Nephron progenitor cell (in vitro differentiated cells): ENCODE results near the gene RIOK3.

Source experiments
- DNase-seq: peaks from one replicate; pipeline ENCODE4 v3.0.0; 2021
- H3K27ac Mint-ChIP-seq: 2 replicates; pipeline ENCODE4 v1.8.0; 2021; ENCODE audit warnings: mild to moderate bottlenecking, moderate library complexity, mixed read lengths
- H3K27me3 Mint-ChIP-seq: 2 replicates; pipeline ENCODE4 v1.8.0; 2021; ENCODE audit warnings: mild to moderate bottlenecking, low read depth, mixed read lengths; ENCODE audit not compliant: poor library complexity
- H3K36me3 Mint-ChIP-seq: 2 replicates; pipeline ENCODE4 v1.8.0; 2021; ENCODE audit warnings: low read depth, mixed read lengths
- H3K4me1 Mint-ChIP-seq: 2 replicates; pipeline ENCODE4 v1.8.0; 2021; ENCODE audit warnings: mixed read lengths
- H3K4me3 Mint-ChIP-seq: 2 replicates; pipeline ENCODE4 v1.8.0; 2021; ENCODE audit warnings: mild to moderate bottlenecking, moderate library complexity, mixed read lengths
- H3K9me3 Mint-ChIP-seq: 2 replicates; pipeline ENCODE4 v1.8.0; 2021; ENCODE audit warnings: mild to moderate bottlenecking, moderate library complexity, mixed read lengths
- CTCF ChIP-seq: fragments of 200-600 bp; sonication (generic); IDR thresholded peaks from 2 replicates; pipeline ENCODE4 v1.5.0; 2021; ENCODE audit warnings: antibody characterized with exemption

Gene RIOK3

GRCh38 chr18:23442958-23443357 is 10.1 kb upstream of the RIOK3 start:
- peaks cover 16% of the 10 kb centered on the region for H3K9me3 Mint-ChIP-seq
- H3K36me3 Mint-ChIP-seq = no peaks in the 10 kb centered on the region
- DNase-seq = no peak
- H3K27ac Mint-ChIP-seq = no peak overlapping the region
- H3K4me1 Mint-ChIP-seq = no peaks in the 10 kb centered on the region
- peaks cover 26% of the 10 kb centered on the region for H3K27me3 Mint-ChIP-seq
- no peak overlapping the region for H3K4me3 Mint-ChIP-seq
- TF ChIP-seq CTCF = no peak

- Mint-ChIP-seq H3K27me3 (peaks cover 30% of the 10 kb centered on the region), H3K4me3 (no peak overlapping the region), H3K9me3 (no peaks in the 10 kb centered on the region), H3K27ac (no peak overlapping the region), H3K36me3 (no peaks in the 10 kb centered on the region), H3K4me1 (peaks cover 10% of the 10 kb centered on the region)
- no peak for TF ChIP-seq CTCF
- no peak for DNase-seq
Observed at GRCh38 chr18:23448291-23448690, 4.8 kb upstream of the RIOK3 start.

GRCh38 chr18:23450022-23450421 is 3.1 kb upstream of the RIOK3 start:
- no peak for TF ChIP-seq CTCF
- H3K36me3 Mint-ChIP-seq = peaks cover 6% of the 10 kb centered on the region
- H3K27ac Mint-ChIP-seq = no peak overlapping the region
- H3K4me3 Mint-ChIP-seq = no peak overlapping the region
- H3K9me3 Mint-ChIP-seq = no peaks in the 10 kb centered on the region
- H3K4me1 Mint-ChIP-seq = peaks cover 24% of the 10 kb centered on the region
- peaks cover 22% of the 10 kb centered on the region for H3K27me3 Mint-ChIP-seq
- DNase-seq = no peak

DNA sequence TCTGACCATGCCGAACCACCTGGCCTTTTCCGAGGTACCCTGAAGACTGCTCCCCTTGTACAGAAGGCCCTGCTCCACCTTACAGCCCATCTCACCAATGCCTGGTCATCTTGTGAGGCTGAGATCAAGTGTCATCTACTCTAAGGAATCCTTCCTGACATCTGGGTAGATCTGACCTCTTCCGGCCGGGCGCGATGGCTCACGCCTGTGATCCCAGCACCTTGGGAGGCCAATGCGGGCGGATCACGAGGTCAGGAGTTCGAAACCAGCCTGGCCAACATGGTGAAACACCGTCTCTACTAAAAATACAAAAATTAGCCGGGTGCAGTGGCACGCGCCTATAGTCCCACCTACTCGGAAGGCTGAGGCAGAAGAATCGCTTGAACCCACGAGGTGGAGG is 2.1 kb upstream of the RIOK3 start:
- H3K36me3 Mint-ChIP-seq = peaks cover 12% of the 10 kb centered on the region
- no peak overlapping the region for H3K4me3 Mint-ChIP-seq
- peaks cover 21% of the 10 kb centered on the region for H3K27me3 Mint-ChIP-seq
- H3K9me3 Mint-ChIP-seq = no peaks in the 10 kb centered on the region
- H3K27ac Mint-ChIP-seq = no peak overlapping the region
- peaks cover 26% of the 10 kb centered on the region for H3K4me1 Mint-ChIP-seq
- DNase-seq = no peak
- no peak for TF ChIP-seq CTCF

DNA sequence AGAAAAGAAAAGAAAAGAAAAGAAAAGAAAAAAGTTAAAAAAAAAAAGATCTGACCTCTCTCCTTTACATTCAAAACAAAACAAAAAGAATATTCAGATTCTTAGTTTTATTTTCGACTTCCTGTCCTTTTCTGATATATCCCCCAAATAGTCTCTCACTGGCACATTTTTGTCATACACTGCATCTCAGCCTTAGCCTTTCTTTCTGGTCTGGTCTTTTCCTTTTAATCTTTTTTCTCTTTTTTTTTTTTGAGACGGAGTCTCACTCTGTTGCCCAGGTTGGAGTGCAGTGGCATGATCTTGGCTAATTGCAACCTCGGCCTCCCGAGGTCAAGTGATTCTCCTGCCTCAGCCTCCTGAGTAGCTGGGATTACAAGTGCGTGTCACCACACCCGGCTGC is 1.6 kb upstream of the RIOK3 start:
- Mint-ChIP-seq H3K4me3 (no peak overlapping the region), H3K27me3 (peaks cover 16% of the 10 kb centered on the region), H3K9me3 (no peaks in the 10 kb centered on the region), H3K4me1 (peaks cover 26% of the 10 kb centered on the region), H3K27ac (no peak overlapping the region), H3K36me3 (peaks cover 17% of the 10 kb centered on the region)
- TF ChIP-seq CTCF = no peak
- DNase-seq = no peak

DNA sequence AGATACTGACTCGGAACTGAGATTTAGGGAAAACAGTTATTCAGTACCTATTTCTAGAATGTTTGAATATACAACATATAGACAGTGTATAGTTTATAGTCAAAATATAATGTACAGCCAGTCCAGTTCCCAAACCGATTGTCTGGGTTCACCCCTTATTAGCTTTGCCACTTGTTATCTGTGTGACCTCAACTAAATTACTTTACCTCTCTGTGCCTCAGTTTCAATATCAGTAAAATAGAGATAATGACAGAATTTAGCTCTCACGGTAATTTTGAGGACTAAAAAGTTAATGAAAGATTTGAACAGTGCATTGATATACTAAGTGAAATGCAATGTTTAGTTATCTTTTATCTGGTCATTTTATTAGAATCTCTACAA is 750 bp upstream of the RIOK3 start:
- H3K9me3 Mint-ChIP-seq = no peaks in the 10 kb centered on the region
- no peak for TF ChIP-seq CTCF
- peak overlapping the region; percentile 100 for H3K4me3 Mint-ChIP-seq
- peaks cover 25% of the 10 kb centered on the region for H3K36me3 Mint-ChIP-seq
- peaks cover 33% of the 10 kb centered on the region for H3K4me1 Mint-ChIP-seq
- no peak for DNase-seq
- peaks cover 15% of the 10 kb centered on the region for H3K27me3 Mint-ChIP-seq
- H3K27ac Mint-ChIP-seq = no peak overlapping the region
